Endothelial cell of umbilical vein (primary cell): ENCODE data around the gene SP140.

Experiments
- CTCF ChIP-seq, 2 donors: IDR thresholded peaks; 1 replicate in 1 of 2; 2 replicates in 1 of 2; pipeline ENCODE4 v1.5.1; 2011; ENCODE audit warnings: low read length in 2 of 2, mild to moderate bottlenecking in 2 of 2, moderate library complexity in 2 of 2, control low read depth in 1 of 2, inconsistent platforms in 1 of 2, low read depth in 1 of 2; ENCODE audit not compliant: insufficient read depth in 1 of 2; ENCODE audit errors: extremely low read depth in 1 of 2
- POLR2A ChIP-seq: IDR thresholded peaks from 2 replicates; pipeline ENCODE4 v1.6.1; 2012; ENCODE audit warnings: low read depth, mild to moderate bottlenecking, control low read depth, low read length
- POLR2AphosphoS5 ChIP-seq: IDR thresholded peaks from 2 replicates; pipeline ENCODE4 v1.6.1; 2012; ENCODE audit warnings: low read depth, mild to moderate bottlenecking, control low read depth, low read length, moderate library complexity; ENCODE audit not compliant: insufficient read depth

GRCh38 chr2:230230087-230230486 lies 4.6 kb downstream of the SP140 start:
- no peak for TF ChIP-seq CTCF (IDR thresholded peaks at IDR 0.05; ENCODE audit: extremely low read depth in 1 of 2, insufficient read depth in 1 of 2, low read depth in 1 of 2, low read length in 2 of 2)
- no peak for TF ChIP-seq POLR2AphosphoS5
- TF ChIP-seq POLR2A: no peak
